SK-N-SH treated with all-trans-retinoic acid at 6 μM for 48 hours (cell line): Measurements from ENCODE around the gene DGKZ.

Source experiments
- OSR1 ChIP-seq: fragments of 250-450 bp; sonication (Bioruptor Pico); IDR thresholded peaks from 2 replicates; pipeline ENCODE4 v1.8.0; 2022; ENCODE audit warnings: moderate library complexity, mild to moderate bottlenecking, inconsistent platforms
- PATZ1 ChIP-seq: fragments of 250-450 bp; sonication (Bioruptor Pico); IDR thresholded peaks from 2 replicates; pipeline ENCODE4 v1.8.0; 2020; ENCODE audit warnings: mild to moderate bottlenecking, moderate library complexity, borderline replicate concordance
- RARB ChIP-seq: fragments of 250-450 bp; sonication (Bioruptor Pico); IDR thresholded peaks from 2 replicates; pipeline ENCODE4 v1.8.0; 2021; ENCODE audit warnings: mild to moderate bottlenecking, moderate library complexity
- ZFP30 ChIP-seq: fragments of 450-650 bp; formaldehyde crosslinking; IDR thresholded peaks from 2 replicates; pipeline ENCODE4 v1.5.0; 2022; ENCODE audit warnings: mild to moderate bottlenecking, moderate library complexity

- no peak for TF ChIP-seq RARB
- TF ChIP-seq PATZ1 (CRISPR knock-in tag), result no peak
- no peak for TF ChIP-seq ZFP30 (CRISPR knock-in tag)
- TF ChIP-seq OSR1, result no peak
Observed at GRCh38 chr11:46345881-46346484, 1.3 kb upstream of the DGKZ start.
